ENCODE measurements around the gene KDM1A.

DNA sequence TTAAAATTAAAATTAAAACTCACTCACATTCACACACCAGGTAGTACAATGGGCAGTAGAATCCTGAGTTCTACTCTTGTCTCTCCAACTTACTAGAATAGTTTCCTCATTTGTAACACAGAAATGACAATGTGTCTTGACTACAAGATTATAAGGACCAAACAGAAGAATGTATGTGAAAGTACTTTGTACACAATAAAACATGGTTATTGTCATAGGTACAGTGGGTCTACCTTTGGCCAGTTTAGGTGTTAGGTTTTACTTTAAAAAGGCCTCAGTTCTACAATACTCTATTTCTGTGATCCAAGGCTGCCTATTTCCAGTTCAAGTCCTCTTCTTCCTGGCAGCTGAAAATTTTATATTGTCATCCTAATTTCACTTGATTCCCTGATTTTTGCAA lies 99.1 kb downstream of the KDM1A start:
- TF ChIP-seq, protein P1, sequence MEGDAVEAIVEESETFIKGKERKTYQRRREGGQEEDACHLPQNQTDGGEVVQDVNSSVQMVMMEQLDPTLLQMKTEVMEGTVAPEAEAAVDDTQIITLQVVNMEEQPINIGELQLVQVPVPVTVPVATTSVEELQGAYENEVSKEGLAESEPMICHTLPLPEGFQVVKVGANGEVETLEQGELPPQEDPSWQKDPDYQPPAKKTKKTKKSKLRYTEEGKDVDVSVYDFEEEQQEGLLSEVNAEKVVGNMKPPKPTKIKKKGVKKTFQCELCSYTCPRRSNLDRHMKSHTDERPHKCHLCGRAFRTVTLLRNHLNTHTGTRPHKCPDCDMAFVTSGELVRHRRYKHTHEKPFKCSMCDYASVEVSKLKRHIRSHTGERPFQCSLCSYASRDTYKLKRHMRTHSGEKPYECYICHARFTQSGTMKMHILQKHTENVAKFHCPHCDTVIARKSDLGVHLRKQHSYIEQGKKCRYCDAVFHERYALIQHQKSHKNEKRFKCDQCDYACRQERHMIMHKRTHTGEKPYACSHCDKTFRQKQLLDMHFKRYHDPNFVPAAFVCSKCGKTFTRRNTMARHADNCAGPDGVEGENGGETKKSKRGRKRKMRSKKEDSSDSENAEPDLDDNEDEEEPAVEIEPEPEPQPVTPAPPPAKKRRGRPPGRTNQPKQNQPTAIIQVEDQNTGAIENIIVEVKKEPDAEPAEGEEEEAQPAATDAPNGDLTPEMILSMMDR (conservative IDR thresholded peaks at IDR 0.05 in 1 of 2, IDR thresholded peaks at IDR 0.05 in 1 of 2; ENCODE audit: extremely low read depth in 1 of 2, insufficient read depth in 1 of 2, low read depth in 1 of 2, low read length in 2 of 2), result no peak
- no peak for TF ChIP-seq EZH2 (IDR thresholded peaks at IDR 0.05; ENCODE audit: borderline replicate concordance, low read length)
